Caco-2 (cell line): ENCODE measurements around the gene ZNF483. TPM values are rescaled to one million over a fixed set of nuclear protein-coding genes. Genes with fewer than 3 reads are reported as not detected.
"Not testable (repeated sequence)": the region's sequence is repeated elsewhere in the genome, so short reads cannot be mapped to it uniquely, and the experiment has no call there.

ENCODE experiments used
- BruUV-seq: library from RNA; stranded (reverse); fragments of 400-500 nt; replicated peaks from 2 replicates; lab custom pipeline; 2021; lab: Mats Ljungman, UMichigan
- CTCF ChIA-PET: fragments of 300-600 bp; sonication (Branson Sonifier 250); formaldehyde crosslinking; loops from one replicate; lab custom pipeline; 2022; ENCODE audit warnings: antibody characterized with exemption; lab: Charles Lee
- POLR2A ChIA-PET: fragments of 300-600 bp; sonication (Branson Sonifier 250); formaldehyde crosslinking; loops from one replicate; lab custom pipeline; 2022; ENCODE audit warnings: antibody characterized with exemption; lab: Charles Lee
- DNase-seq, 2 experiments: peaks; one replicate each; pipeline versions ENCODE4 v3.0.0 to v3.0.0-alpha.2; 2020 to 2022
- H3K27me3 ChIP-seq: replicated peaks from 2 replicates; pipeline ENCODE4 v1.6.0; 2011; ENCODE audit warnings: low read length; ENCODE audit not compliant: control insufficient read depth, insufficient read depth
- H3K36me3 ChIP-seq: 2 replicates; pipeline ENCODE4 v1.5.1; 2011; ENCODE audit warnings: low read length; ENCODE audit not compliant: control insufficient read depth, insufficient read depth
- H3K4me1 ChIP-seq: fragments of 250-450 bp; sonication (Bioruptor Pico); 2 replicates; pipeline ENCODE4 v1.5.1; 2020; ENCODE audit warnings: mild to moderate bottlenecking
- H3K4me3 ChIP-seq: 2 replicates; pipeline ENCODE4 v1.5.1; 2011; ENCODE audit warnings: low read depth, mild to moderate bottlenecking, control low read depth, low read length
- H3K9me3 ChIP-seq: fragments of 250-450 bp; sonication (Bioruptor Pico); 2 replicates; pipeline ENCODE4 v1.5.1; 2020; ENCODE audit warnings: mild to moderate bottlenecking, moderate library complexity
- H3K27ac Mint-ChIP-seq: one replicate; pipeline ENCODE4 v1.8.0; 2022; ENCODE audit warnings: mixed read lengths; ENCODE audit not compliant: unreplicated experiment
- H3K27me3 Mint-ChIP-seq: one replicate; pipeline ENCODE4 v1.8.0; 2022; ENCODE audit warnings: mixed read lengths; ENCODE audit not compliant: insufficient read depth, unreplicated experiment
- H3K36me3 Mint-ChIP-seq: one replicate; pipeline ENCODE4 v1.8.0; 2022; ENCODE audit warnings: mild to moderate bottlenecking, mixed read lengths; ENCODE audit not compliant: insufficient read depth, unreplicated experiment
- H3K4me1 Mint-ChIP-seq: one replicate; pipeline ENCODE4 v1.8.0; 2022; ENCODE audit warnings: low read depth, mixed read lengths; ENCODE audit not compliant: unreplicated experiment
- H3K4me3 Mint-ChIP-seq: one replicate; pipeline ENCODE4 v1.8.0; 2022; ENCODE audit warnings: mild to moderate bottlenecking, moderate library complexity, mixed read lengths; ENCODE audit not compliant: unreplicated experiment
- H3K9me3 Mint-ChIP-seq: one replicate; pipeline ENCODE4 v1.8.0; 2022; ENCODE audit warnings: mixed read lengths; ENCODE audit not compliant: unreplicated experiment
- intact Hi-C: fragments of 100-400 bp; cut with micrococcal nuclease; formaldehyde crosslinking; loops from one replicate; pipeline ENCODE4 v1.10.0; 2022; ENCODE audit not compliant: unreplicated experiment
- total RNA-seq: library from RNA; stranded (reverse); gene quantifications from 2 replicates; pipeline ENCODE4 v1.2.3, GENCODE V29; 2022
- TF ChIP-seq, protein P1 (sequence below), 2 experiments: fragments of 200-600 bp in 1 of 2; IDR thresholded peaks; 1 replicate in 1 of 2; 2 replicates in 1 of 2; pipeline versions ENCODE4 v1.5.1 to v1.8.0; 2011 to 2022; ENCODE audit warnings: antibody characterized with exemption in 1 of 2, control low read depth in 1 of 2, inconsistent platforms in 1 of 2, low read depth in 1 of 2, low read length in 1 of 2, mild to moderate bottlenecking in 1 of 2, moderate library complexity in 1 of 2; ENCODE audit not compliant: insufficient read depth in 1 of 2, severe bottlenecking in 1 of 2, unreplicated experiment in 1 of 2

Gene ZNF483
- total RNA-seq, 1 experiment from 2014 or later, result not detected

DNA sequence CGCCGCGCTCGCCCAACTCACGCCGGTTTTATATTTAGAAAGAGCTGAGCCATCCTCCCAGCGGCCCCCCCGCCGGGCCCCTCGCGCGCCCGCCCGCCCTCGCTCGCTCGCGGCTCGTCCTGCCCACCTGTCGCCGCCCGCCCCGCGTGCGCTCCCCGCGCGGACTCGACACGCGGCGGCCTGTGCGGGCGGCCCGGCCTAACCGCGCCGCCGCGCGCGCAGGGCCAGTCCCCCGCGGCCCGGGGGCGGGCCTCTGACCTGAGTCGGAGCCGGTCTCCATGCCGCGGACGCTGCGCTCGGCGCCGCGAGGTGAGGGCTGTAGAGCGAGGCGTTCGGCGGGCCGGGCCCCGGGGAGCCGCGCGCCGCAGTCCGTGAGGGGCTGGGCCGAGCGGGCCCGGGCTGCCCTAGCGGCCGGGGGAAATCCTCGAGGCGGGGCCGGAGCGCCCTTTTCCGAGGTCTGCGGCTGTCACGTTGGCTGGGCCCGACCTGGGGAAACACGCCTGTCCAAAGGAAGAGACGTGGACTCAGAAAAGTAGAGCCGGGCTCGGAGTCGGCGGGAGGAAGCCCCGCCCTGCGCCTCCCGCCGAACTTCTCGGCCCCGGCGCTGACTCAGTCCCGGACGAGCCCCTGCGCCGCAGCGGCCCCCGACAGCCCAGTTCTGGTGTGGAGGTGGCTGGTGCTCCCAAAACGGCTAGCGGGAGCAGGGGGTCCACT is 41.0 kb upstream of the ZNF483 start, which contains the start of gene ECPAS:
Gene ECPAS (minus strand): TSS at position 526 of the 714 bp plus-strand sequence. CDS start 11,465 bp downstream, outside the sequence.
- peak within 1 kb of the TSS; percentile 70 for H3K27ac Mint-ChIP-seq
- DNase-seq, result peak; percentile 87 to 88
- peaks cover 11% of the 10 kb centered on the region for H3K4me1 Mint-ChIP-seq
- no TSS peak for BruUV-seq
- H3K27me3 ChIP-seq, result no peaks in the 10 kb centered on the region
- no peaks in the 10 kb centered on the region for H3K9me3 Mint-ChIP-seq
- H3K9me3 ChIP-seq, result no peaks in the 10 kb centered on the region
- no peaks in the 10 kb centered on the region for H3K36me3 ChIP-seq
- POLR2A ChIA-PET, result interaction anchor here (0.6 kb wide), 1 partner anchor 30 kb away, joined by 3 read pairs; no protein-coding TSS in a partner anchor
- intact Hi-C loops, result loop anchor here (5.0 to 10.0 kb wide), 3 partner anchors 42 to 211 kb away; partner anchors contain the start of gene PTGR1
- CTCF ChIA-PET, result no interaction called here
- H3K4me1 ChIP-seq, result 0 out of 2 replicates have a peak, but pooled peaks cover 14% of the 10 kb centered on the region
- peak within 1 kb of the TSS; percentile 85 for H3K4me3 Mint-ChIP-seq
- peak within 1 kb of the TSS; percentile 53 for H3K4me3 ChIP-seq
- no peaks in the 10 kb centered on the region for H3K27me3 Mint-ChIP-seq
- H3K36me3 Mint-ChIP-seq, result peaks cover 6% of the 10 kb centered on the region
- TF ChIP-seq, protein P1, sequence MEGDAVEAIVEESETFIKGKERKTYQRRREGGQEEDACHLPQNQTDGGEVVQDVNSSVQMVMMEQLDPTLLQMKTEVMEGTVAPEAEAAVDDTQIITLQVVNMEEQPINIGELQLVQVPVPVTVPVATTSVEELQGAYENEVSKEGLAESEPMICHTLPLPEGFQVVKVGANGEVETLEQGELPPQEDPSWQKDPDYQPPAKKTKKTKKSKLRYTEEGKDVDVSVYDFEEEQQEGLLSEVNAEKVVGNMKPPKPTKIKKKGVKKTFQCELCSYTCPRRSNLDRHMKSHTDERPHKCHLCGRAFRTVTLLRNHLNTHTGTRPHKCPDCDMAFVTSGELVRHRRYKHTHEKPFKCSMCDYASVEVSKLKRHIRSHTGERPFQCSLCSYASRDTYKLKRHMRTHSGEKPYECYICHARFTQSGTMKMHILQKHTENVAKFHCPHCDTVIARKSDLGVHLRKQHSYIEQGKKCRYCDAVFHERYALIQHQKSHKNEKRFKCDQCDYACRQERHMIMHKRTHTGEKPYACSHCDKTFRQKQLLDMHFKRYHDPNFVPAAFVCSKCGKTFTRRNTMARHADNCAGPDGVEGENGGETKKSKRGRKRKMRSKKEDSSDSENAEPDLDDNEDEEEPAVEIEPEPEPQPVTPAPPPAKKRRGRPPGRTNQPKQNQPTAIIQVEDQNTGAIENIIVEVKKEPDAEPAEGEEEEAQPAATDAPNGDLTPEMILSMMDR (IDR thresholded peaks at IDR 0.05; ENCODE audit: insufficient read depth in 1 of 2, low read depth in 1 of 2, low read length in 1 of 2, severe bottlenecking in 1 of 2, unreplicated experiment in 1 of 2), result no peak

DNA sequence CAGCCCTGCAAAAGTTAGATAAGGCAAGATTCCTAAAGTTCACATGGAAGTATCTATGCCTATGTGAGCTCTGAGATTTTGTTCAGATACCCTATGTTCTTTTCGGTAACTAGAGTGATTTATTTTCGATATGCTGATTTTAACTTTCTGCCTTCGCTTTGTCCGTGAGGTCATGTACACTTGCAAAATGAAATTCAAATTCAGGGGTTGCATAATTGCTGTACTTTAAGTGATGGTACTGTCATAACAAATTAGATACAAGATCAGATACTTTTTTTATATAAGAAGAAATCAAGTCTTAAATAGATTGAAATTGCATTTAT is 40.4 kb upstream of the ZNF483 start:
- Histone ChIP-seq H3K27me3 (no peaks in the 10 kb centered on the region), H3K36me3 (no peaks in the 10 kb centered on the region), H3K9me3 (no peaks in the 10 kb centered on the region), H3K4me1 (0 out of 2 replicates have a peak, but pooled peaks cover 14% of the 10 kb centered on the region), H3K4me3 (peak overlapping the region; percentile 53)
- intact Hi-C loops, result loop anchor here (5.0 to 10.0 kb wide), 3 partner anchors 42 to 210 kb away; partner anchors contain the start of gene PTGR1
- H3K36me3 Mint-ChIP-seq, result peaks cover 6% of the 10 kb centered on the region
- no peaks in the 10 kb centered on the region for H3K27me3 Mint-ChIP-seq
- TSS peak; percentile 74 for BruUV-seq
- DNase-seq, result no peak
- H3K4me1 Mint-ChIP-seq, result peaks cover 11% of the 10 kb centered on the region
- peak overlapping the region; percentile 70 for H3K27ac Mint-ChIP-seq
- TF ChIP-seq, protein P1 (IDR thresholded peaks at IDR 0.05; ENCODE audit: insufficient read depth in 1 of 2, low read depth in 1 of 2, low read length in 1 of 2, severe bottlenecking in 1 of 2, unreplicated experiment in 1 of 2), result no peak
- ChIA-PET CTCF (no interaction called here), POLR2A (no interaction called here)
- H3K4me3 Mint-ChIP-seq, result peak overlapping the region; percentile 85
- H3K9me3 Mint-ChIP-seq, result no peaks in the 10 kb centered on the region

DNA sequence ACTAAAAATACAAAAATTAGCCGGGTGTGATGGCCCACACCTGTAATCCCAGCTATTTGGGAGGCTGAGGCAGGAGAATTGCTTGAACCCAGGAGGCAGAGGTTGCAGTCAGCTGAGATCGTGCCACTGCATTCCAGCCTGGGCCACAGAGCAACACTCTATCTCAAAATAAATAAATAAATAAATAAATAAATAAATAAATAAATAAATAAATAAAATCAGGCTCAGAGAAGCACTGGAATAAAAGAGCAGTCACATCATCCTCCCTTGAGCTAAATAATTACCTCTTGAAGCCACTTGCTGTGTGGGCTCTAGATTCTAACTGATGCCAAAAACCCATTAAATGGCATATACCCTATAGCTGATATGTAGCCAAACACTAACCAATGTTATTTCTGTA is 27.8 kb upstream of the ZNF483 start:
- intact Hi-C loops, H3K4me3 ChIP-seq, H3K4me1 Mint-ChIP-seq, H3K36me3 Mint-ChIP-seq, H3K9me3 ChIP-seq, H3K4me3 Mint-ChIP-seq, H3K9me3 Mint-ChIP-seq, H3K27ac Mint-ChIP-seq, CTCF ChIA-PET, BruUV-seq, H3K27me3 Mint-ChIP-seq, DNase-seq, POLR2A ChIA-PET, H3K4me1 ChIP-seq, H3K36me3 ChIP-seq, H3K27me3 ChIP-seq: not testable (repeated sequence)
